Keratinocyte (primary cell): ENCODE results near the gene ZBTB7B. TPM values are rescaled to one million over a fixed set of nuclear protein-coding genes. Genes with fewer than 3 reads are reported as not detected.
"Not testable (repeated sequence)": the region's sequence is repeated elsewhere in the genome, so short reads cannot be mapped to it uniquely, and the experiment has no call there.

Source experiments
- DNase-seq: peaks from one replicate; pipeline ENCODE4 v3.0.0-alpha.2; 2011; ENCODE audit warnings: low read depth, missing footprints, low spot score
- FAIRE-seq: peaks from 2 replicates; lab custom pipeline; 2011; peaks lifted over from hg19 to GRCh38; lab: Jason Lieb, UNC
- H2AFZ ChIP-seq: 2 replicates; pipeline ENCODE4 v1.6.0; 2012; ENCODE audit warnings: low read length, control low read depth, inconsistent platforms; ENCODE audit not compliant: control insufficient read depth
- H3K27ac ChIP-seq: 2 replicates; pipeline ENCODE4 v1.5.1; 2011; ENCODE audit warnings: low read length; ENCODE audit not compliant: control insufficient read depth, insufficient read depth
- H3K27me3 ChIP-seq: 3 replicates; pipeline ENCODE4 v1.6.0; 2011; ENCODE audit warnings: low read length; ENCODE audit not compliant: control insufficient read depth, insufficient read depth; ENCODE audit errors: extremely low read depth
- H3K36me3 ChIP-seq, 2 experiments: 2 replicates in 1 of 2; 3 replicates in 1 of 2; pipeline ENCODE4 v1.5.1; 2011; ENCODE audit warnings: low read length in 2 of 2, mild to moderate bottlenecking in 1 of 2; ENCODE audit not compliant: control insufficient read depth in 2 of 2, insufficient read depth in 2 of 2; ENCODE audit errors: extremely low read depth in 1 of 2
- H3K4me1 ChIP-seq: 3 replicates; pipeline ENCODE4 v1.5.1; 2011; ENCODE audit warnings: low read length; ENCODE audit not compliant: control insufficient read depth, insufficient read depth; ENCODE audit errors: extremely low read depth
- H3K4me2 ChIP-seq: 3 replicates; pipeline ENCODE4 v1.6.0; 2011; ENCODE audit warnings: low read depth, low read length; ENCODE audit not compliant: control insufficient read depth, insufficient read depth; ENCODE audit errors: extremely low read depth
- H3K4me3 ChIP-seq, 3 experiments: fragments of 200-600 bp in 1 of 3; sonication (generic) in 1 of 3; 2 replicates in 2 of 3; 3 replicates in 1 of 3; pipeline ENCODE4 v1.5.1; 2011 to 2016; ENCODE audit warnings: low read length in 3 of 3, mild to moderate bottlenecking in 3 of 3, control low read depth in 2 of 3, inconsistent platforms in 1 of 3, low read depth in 1 of 3, mixed read lengths in 1 of 3, mixed run types in 1 of 3, moderate library complexity in 1 of 3; ENCODE audit not compliant: control insufficient read depth in 2 of 3, insufficient read depth in 2 of 3; ENCODE audit errors: extremely low read depth in 1 of 3
- H3K79me2 ChIP-seq: 2 replicates; pipeline ENCODE4 v1.6.0; 2012; ENCODE audit warnings: low read length; ENCODE audit not compliant: control insufficient read depth, insufficient read depth
- H3K9ac ChIP-seq: 3 replicates; pipeline ENCODE4 v1.6.0; 2011; ENCODE audit warnings: low read length; ENCODE audit not compliant: control insufficient read depth, insufficient read depth; ENCODE audit errors: extremely low read depth
- H3K9me1 ChIP-seq: 3 replicates; pipeline ENCODE4 v1.6.0; 2011; ENCODE audit warnings: low read length; ENCODE audit not compliant: control insufficient read depth, insufficient read depth; ENCODE audit errors: extremely low read depth
- H3K9me3 ChIP-seq: 2 replicates; pipeline ENCODE4 v1.5.1; 2012; ENCODE audit warnings: low read depth, low read length; ENCODE audit not compliant: control insufficient read depth
- H4K20me1 ChIP-seq: 3 replicates; pipeline ENCODE4 v1.6.0; 2011; ENCODE audit warnings: low read length; ENCODE audit not compliant: control insufficient read depth, insufficient read depth; ENCODE audit errors: extremely low read depth
- CTCF ChIP-seq, 3 experiments: IDR thresholded peaks in 1 of 3; conservative IDR thresholded peaks in 1 of 3; optimal IDR thresholded peaks in 1 of 3; 2 replicates in 2 of 3; 3 replicates in 1 of 3; pipeline versions ENCODE3 to v1.5.1; 2011; ENCODE audit warnings: low read length in 3 of 3, mild to moderate bottlenecking in 3 of 3, moderate library complexity in 2 of 3, control low read depth in 1 of 3, inconsistent platforms in 1 of 3; ENCODE audit not compliant: insufficient read depth in 2 of 3; ENCODE audit errors: extremely low read depth in 1 of 3
- EZH2 ChIP-seq: IDR thresholded peaks from one replicate; pipeline ENCODE4 v1.6.1; 2012; ENCODE audit warnings: inconsistent platforms, mild to moderate bottlenecking, low read length, moderate library complexity
- dilution Hi-C: fragments of 300-500 bp; cut with MboI; formaldehyde crosslinking; loops from one replicate; pipeline ENCODE4 v1.7.0; 2020; ENCODE audit warnings: low sequenced_read_pairs; ENCODE audit not compliant: extremely low pct_ligation_motif_present
- polyA plus RNA-seq, 5 experiments: library from polyadenylated mRNA; depleted of rRNA in 3 of 5; stranded (reverse) in 3 of 5; stranded (forward) in 1 of 5; unstranded in 1 of 5; fragments of >200 nt; gene quantifications; 1 replicate in 1 of 5; 2 replicates in 3 of 5; 3 replicates in 1 of 5; pipeline versions ENCODE4 v1.2.1 to v1.2.3, GENCODE V29; 2011 to 2012; ENCODE audit warnings: missing spikeins in 2 of 5, low read depth in 1 of 5, low replicate concordance in 1 of 5

The ZBTB7B gene
- polyA plus RNA-seq, 1 donor (not counting 4 experiments of a cell fraction or from before 2014, with no cell fraction given) = 20.9 TPM

GRCh38 chr1:154995301-154995983, 7.2 kb upstream of the ZBTB7B start:
- H3K36me3 ChIP-seq, H3K79me2 ChIP-seq, H3K4me2 ChIP-seq, dilution Hi-C loops, H3K27me3 ChIP-seq, DNase-seq, H3K27ac ChIP-seq, H4K20me1 ChIP-seq, H3K4me3 ChIP-seq, H3K9ac ChIP-seq, FAIRE-seq, H2AFZ ChIP-seq, H3K9me3 ChIP-seq, H3K9me1 ChIP-seq: not testable (repeated sequence)
- H3K4me1 ChIP-seq = peaks cover 14% of the 10 kb centered on the region
- TF ChIP-seq CTCF (optimal IDR thresholded peaks at IDR 0.05 in 1 of 3, IDR thresholded peaks at IDR 0.05 in 1 of 3, conservative IDR thresholded peaks at IDR 0.05 in 1 of 3; ENCODE audit: extremely low read depth in 1 of 3, insufficient read depth in 2 of 3, low read length in 3 of 3) = peak in 2 of 3 experiments; percentile 34 to 47

GRCh38 chr1:154996966-154997701, 5.5 kb upstream of the ZBTB7B start:
- Histone ChIP-seq H3K9me1 (no peaks in the 10 kb centered on the region), H3K4me2 (no peak overlapping the region), H4K20me1 (no peaks in the 10 kb centered on the region), H3K9me3 (no peaks in the 10 kb centered on the region), H3K9ac (no peak overlapping the region), H3K27me3 (no peaks in the 10 kb centered on the region), H3K4me1 (peaks cover 14% of the 10 kb centered on the region), H3K4me3 (no peak overlapping the region), H2AFZ (no peak overlapping the region), H3K36me3 (no peaks in the 10 kb centered on the region), H3K79me2 (no peaks in the 10 kb centered on the region), H3K27ac (no peak overlapping the region)
- no peak for TF ChIP-seq CTCF (optimal IDR thresholded peaks at IDR 0.05 in 1 of 3, IDR thresholded peaks at IDR 0.05 in 1 of 3, conservative IDR thresholded peaks at IDR 0.05 in 1 of 3; ENCODE audit: extremely low read depth in 1 of 3, insufficient read depth in 2 of 3, low read length in 3 of 3)
- TF ChIP-seq EZH2 = no peak
- dilution Hi-C loops = no loop called here
- DNase-seq (no peak), FAIRE-seq (no peak)
